Peyer's patch (tissue), 4 donors: ENCODE data around the gene OTUD5. TPM values are rescaled to one million over a fixed set of nuclear protein-coding genes. Genes with fewer than 3 reads are reported as not detected.

Experiments
- DNase-seq, 3 donors: peaks; one replicate each; pipeline ENCODE4 v3.0.0-alpha.2; 2017 to 2019
- H3K27ac ChIP-seq, 4 donors: fragments of 200-600 bp; sonication (generic); one replicate each; pipeline ENCODE4 v1.5.1; 2016 to 2019
- H3K27me3 ChIP-seq, 2 donors: fragments of 200-600 bp; sonication (generic); one replicate each; pipeline ENCODE4 v1.5.1; 2019
- H3K36me3 ChIP-seq, 3 donors: fragments of 200-600 bp; sonication (generic); one replicate each; pipeline ENCODE4 v1.5.1; 2016 to 2019
- H3K4me1 ChIP-seq, 4 donors: fragments of 200-600 bp; sonication (generic); one replicate each; pipeline ENCODE4 v1.5.1; 2016 to 2019
- H3K4me3 ChIP-seq, 4 donors: fragments of 200-600 bp; sonication (generic); 1 replicate in 3 of 4; 2 replicates in 1 of 4; pipeline ENCODE4 v1.5.1; 2016 to 2019; ENCODE audit warnings: mild to moderate bottlenecking in 1 of 4
- H3K9me3 ChIP-seq, 4 donors: fragments of 200-600 bp; sonication (generic); one replicate each; pipeline ENCODE4 v1.5.1; 2016 to 2019; ENCODE audit warnings: mild to moderate bottlenecking in 1 of 4
- POLR2A ChIP-seq, 2 donors: fragments of 450-650 bp; IDR thresholded peaks; one replicate each; pipeline ENCODE4 v1.5.1; 2017; ENCODE audit warnings: antibody characterized with exemption in 2 of 2, mild to moderate bottlenecking in 2 of 2, moderate library complexity in 2 of 2
- total RNA-seq, 4 donors: library from RNA; depleted of rRNA; stranded (reverse); fragments of >200 nt; gene quantifications; one replicate each; pipeline ENCODE4 v1.1.0, GENCODE V29; 2016
- TF ChIP-seq, protein P1 (sequence below), 6 experiments: fragments of 450-650 bp in 4 of 6; fragments of 200-600 bp in 2 of 6; sonication (generic) in 1 of 6; IDR thresholded peaks; one replicate each; pipeline ENCODE4 v1.5.1; 2017 to 2019; ENCODE audit warnings: antibody characterized with exemption in 6 of 6, mild to moderate bottlenecking in 3 of 6, moderate library complexity in 1 of 6

The OTUD5 gene
- total RNA-seq, 4 donors from 2014 or later: 49.7 to 79.2 (median 71.0) TPM

DNA sequence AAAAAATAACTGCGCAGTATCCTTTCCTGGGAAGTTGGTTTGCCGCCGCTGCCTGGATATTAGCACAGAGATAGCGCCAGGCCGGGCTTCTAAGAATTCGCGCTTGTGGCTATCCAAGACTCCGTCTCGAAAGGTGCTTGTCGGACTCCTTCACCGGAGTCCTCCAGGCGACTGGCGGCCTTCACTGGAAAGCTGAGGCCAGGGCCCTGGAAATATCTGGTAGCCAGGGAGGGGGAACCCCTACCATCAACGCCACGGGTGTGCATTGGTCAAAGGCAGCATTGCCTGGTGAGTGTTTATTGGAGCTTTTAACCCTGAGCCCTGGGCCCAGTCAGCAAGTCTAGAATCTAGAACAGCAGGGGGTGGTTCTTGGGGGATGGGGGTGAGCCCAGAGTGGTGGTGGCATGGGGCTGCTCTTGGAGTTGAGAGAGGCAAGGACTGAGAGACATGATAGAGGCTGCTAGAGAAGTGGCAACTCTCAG, 38.0 kb downstream of the OTUD5 start:
- TF ChIP-seq, protein P1, sequence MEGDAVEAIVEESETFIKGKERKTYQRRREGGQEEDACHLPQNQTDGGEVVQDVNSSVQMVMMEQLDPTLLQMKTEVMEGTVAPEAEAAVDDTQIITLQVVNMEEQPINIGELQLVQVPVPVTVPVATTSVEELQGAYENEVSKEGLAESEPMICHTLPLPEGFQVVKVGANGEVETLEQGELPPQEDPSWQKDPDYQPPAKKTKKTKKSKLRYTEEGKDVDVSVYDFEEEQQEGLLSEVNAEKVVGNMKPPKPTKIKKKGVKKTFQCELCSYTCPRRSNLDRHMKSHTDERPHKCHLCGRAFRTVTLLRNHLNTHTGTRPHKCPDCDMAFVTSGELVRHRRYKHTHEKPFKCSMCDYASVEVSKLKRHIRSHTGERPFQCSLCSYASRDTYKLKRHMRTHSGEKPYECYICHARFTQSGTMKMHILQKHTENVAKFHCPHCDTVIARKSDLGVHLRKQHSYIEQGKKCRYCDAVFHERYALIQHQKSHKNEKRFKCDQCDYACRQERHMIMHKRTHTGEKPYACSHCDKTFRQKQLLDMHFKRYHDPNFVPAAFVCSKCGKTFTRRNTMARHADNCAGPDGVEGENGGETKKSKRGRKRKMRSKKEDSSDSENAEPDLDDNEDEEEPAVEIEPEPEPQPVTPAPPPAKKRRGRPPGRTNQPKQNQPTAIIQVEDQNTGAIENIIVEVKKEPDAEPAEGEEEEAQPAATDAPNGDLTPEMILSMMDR (IDR thresholded peaks at IDR 0.05): no peak
- TF ChIP-seq POLR2A (IDR thresholded peaks at IDR 0.05): no peak
- peaks cover 0 to 7% (median 3%) of the 10 kb centered on the region in 4 donors for H3K4me1 ChIP-seq
- peak overlapping the region; percentile 84 to 93 (median 90) for H3K27ac ChIP-seq
- peaks cover 0 to 19% (median 0%) of the 10 kb centered on the region in 3 donors for H3K36me3 ChIP-seq
- H3K4me3 ChIP-seq: peak overlapping the region; percentile 72 to 84 (median 77)
- no peak for DNase-seq
- no peaks in the 10 kb centered on the region for H3K27me3 ChIP-seq
- H3K9me3 ChIP-seq: no peaks in the 10 kb centered on the region

DNA sequence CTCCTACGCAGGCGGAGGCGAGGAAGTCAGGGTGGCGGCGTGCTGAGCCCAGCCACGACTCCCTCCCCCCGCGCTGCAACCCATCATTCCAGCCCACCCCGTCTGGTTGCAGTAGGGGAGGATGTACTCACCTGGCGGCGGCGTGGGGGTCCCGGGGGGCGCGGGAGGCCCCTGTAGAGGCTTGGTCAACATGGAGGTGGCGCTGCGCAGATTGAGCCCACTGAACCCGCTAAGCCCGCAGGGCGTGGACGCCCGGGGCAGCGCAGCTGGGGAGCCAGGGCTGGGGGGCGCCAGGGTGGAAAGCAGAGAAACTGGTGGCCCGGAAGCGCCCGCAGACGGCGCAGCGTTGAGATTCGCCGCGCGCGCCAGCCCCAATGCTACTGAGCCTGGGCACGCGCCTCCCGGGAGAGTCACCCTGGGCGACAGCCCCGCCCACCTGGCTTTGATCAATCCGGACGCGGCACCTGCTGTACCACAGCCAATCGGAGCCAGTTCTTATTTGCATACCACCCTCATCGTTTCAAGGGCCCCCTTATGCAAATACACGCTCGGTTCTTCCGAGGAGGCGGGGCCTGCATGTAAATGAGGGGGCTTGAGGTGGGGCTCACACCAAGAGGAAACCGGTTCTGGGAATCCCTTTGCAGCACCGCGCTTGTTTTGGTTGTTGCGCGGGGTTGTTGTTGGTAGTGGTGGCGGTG, 38.6 kb downstream of the OTUD5 start, which contains the start of gene PIM2:
Gene PIM2, minus strand, starts transcription at position 382 of the 698 bp plus-strand sequence. Its CDS starts 190 bp downstream, at position 192.
- TF ChIP-seq POLR2A (IDR thresholded peaks at IDR 0.05): peak; percentile 90 to 97
- TF ChIP-seq, protein P1 (IDR thresholded peaks at IDR 0.05): no peak
- Histone ChIP-seq H3K4me1 (peaks cover 0 to 7% (median 3%) of the 10 kb centered on the region in 4 donors), H3K9me3 (no peaks in the 10 kb centered on the region), H3K27ac (peak within 1 kb of the TSS; percentile 84 to 93 (median 90)), H3K4me3 (peak within 1 kb of the TSS; percentile 72 to 84 (median 77)), H3K27me3 (no peaks in the 10 kb centered on the region), H3K36me3 (peaks cover 0 to 20% (median 0%) of the 10 kb centered on the region in 3 donors)
- DNase-seq: peak; percentile 89 to 97 (median 91)

DNA sequence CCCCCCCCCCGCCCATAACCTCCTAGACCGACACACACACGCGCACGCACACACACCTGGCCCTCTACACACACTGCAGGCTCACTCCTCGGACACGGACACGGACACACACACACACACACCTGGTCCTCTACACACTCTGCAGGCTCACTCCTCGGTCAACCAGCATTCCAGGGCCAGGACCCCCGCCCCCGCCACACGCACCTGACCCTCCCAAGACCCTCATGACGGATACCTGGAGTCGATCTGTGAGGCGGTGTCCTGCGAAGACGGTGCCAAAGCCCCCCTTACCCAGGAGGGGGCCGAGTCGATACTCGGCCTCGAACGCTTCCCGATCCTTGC, 39.1 kb downstream of the OTUD5 start:
- H3K27me3 ChIP-seq: no peaks in the 10 kb centered on the region
- H3K4me1 ChIP-seq: peaks cover 0 to 7% (median 3%) of the 10 kb centered on the region in 4 donors
- peaks cover 0 to 17% (median 0%) of the 10 kb centered on the region in 3 donors for H3K36me3 ChIP-seq
- H3K27ac ChIP-seq: peak overlapping the region; percentile 84 to 93 (median 90)
- no peaks in the 10 kb centered on the region for H3K9me3 ChIP-seq
- peak overlapping the region; percentile 72 to 84 (median 77) for H3K4me3 ChIP-seq
- no peak for TF ChIP-seq POLR2A (IDR thresholded peaks at IDR 0.05)
- TF ChIP-seq, protein P1 (IDR thresholded peaks at IDR 0.05): no peak
- DNase-seq: no peak

DNA sequence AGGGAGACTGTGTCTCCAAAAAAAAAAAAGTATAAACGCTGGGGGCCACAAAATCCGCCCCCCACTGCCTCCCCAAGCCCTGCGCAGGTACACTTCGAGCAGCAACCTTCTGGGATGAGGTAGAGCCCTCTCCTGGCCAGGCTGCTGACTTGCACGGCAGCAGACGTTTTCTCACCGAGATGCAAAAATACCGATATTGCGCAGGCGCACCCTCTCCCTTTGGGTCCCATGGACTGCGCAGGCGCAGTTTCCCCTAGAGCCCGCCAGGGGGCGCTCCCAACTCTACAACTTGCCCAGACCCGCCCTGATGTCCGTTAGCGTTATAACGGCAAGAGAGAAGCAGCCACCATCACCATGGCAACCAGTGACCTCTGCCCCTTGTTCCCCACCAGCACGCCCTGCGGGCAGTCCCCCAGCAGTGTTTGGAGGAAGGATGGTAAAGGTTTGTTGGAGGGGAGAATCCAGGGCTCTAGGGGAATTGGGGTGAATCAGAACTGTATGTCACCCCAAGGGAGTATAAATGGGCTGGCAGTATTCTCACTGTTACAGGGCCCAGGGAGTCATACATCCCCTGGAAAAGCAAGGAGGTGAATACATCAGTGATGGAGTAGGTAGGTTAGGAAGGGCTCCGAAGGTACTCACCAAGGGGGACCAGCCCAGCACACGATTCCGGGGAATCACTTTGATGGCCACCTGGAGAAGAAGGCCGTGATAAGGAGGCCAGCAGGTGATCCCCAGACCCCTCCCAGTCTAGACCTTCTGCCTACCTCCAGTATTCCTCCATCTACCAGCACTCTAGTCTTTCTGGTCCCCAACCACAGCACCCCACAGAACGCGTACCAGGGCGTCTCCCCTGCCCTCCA, 40.0 kb downstream of the OTUD5 start:
- Histone ChIP-seq H3K4me3 (peak overlapping the region; percentile 72 to 84 (median 77)), H3K9me3 (no peaks in the 10 kb centered on the region), H3K27me3 (no peaks in the 10 kb centered on the region), H3K36me3 (peaks cover 0 to 9% (median 0%) of the 10 kb centered on the region in 3 donors), H3K4me1 (peaks cover 0 to 7% (median 3%) of the 10 kb centered on the region in 4 donors), H3K27ac (peak overlapping the region; percentile 84 to 93 (median 90))
- TF ChIP-seq POLR2A (IDR thresholded peaks at IDR 0.05): no peak
- TF ChIP-seq, protein P1 (IDR thresholded peaks at IDR 0.05): peak; percentile 89 to 98 (median 95)
- peak; percentile 89 to 96 (median 91) for DNase-seq
